ENCODE data around the gene SDK1.

DNA sequence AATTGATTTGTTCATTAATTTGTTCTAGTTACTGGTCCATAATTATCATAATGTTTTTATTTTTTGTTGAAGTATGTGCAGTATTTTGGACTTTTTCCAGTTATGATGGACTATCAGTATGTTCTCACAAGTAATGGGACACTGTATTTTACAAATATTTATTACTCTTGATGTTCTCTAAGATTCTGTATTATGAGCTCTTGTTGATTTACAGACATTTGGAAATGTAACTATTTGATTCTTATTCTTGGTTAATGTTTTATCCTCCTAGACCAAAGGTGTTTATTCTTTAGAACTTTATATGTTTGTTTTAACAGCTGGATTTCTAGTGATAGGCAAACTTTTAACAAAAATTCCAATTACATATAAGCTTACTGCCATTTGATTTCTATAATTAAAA is 200.6 kb downstream of the SDK1 start:
- TF ChIP-seq, protein P1, sequence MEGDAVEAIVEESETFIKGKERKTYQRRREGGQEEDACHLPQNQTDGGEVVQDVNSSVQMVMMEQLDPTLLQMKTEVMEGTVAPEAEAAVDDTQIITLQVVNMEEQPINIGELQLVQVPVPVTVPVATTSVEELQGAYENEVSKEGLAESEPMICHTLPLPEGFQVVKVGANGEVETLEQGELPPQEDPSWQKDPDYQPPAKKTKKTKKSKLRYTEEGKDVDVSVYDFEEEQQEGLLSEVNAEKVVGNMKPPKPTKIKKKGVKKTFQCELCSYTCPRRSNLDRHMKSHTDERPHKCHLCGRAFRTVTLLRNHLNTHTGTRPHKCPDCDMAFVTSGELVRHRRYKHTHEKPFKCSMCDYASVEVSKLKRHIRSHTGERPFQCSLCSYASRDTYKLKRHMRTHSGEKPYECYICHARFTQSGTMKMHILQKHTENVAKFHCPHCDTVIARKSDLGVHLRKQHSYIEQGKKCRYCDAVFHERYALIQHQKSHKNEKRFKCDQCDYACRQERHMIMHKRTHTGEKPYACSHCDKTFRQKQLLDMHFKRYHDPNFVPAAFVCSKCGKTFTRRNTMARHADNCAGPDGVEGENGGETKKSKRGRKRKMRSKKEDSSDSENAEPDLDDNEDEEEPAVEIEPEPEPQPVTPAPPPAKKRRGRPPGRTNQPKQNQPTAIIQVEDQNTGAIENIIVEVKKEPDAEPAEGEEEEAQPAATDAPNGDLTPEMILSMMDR (conservative IDR thresholded peaks at IDR 0.05) = no peak
- no peak for TF ChIP-seq ZFX (IDR thresholded peaks at IDR 0.05)
